Skin of body (tissue), 2 donors: Measurements from ENCODE around the gene SLC39A12. TPM values are rescaled to one million over a fixed set of nuclear protein-coding genes. Genes with fewer than 3 reads are reported as not detected.

ENCODE experiments used
- DNase-seq: peaks from one replicate; lab custom pipeline; 2025; lab: John Stamatoyannopoulos, UW
- total RNA-seq: library from RNA; depleted of rRNA; stranded (reverse); fragments of >200 nt; gene quantifications from one replicate; pipeline ENCODE4 v1.2.3, GENCODE V29; 2014

Gene SLC39A12
- total RNA-seq, 1 donor from 2014 or later: 0.10 TPM

DNA sequence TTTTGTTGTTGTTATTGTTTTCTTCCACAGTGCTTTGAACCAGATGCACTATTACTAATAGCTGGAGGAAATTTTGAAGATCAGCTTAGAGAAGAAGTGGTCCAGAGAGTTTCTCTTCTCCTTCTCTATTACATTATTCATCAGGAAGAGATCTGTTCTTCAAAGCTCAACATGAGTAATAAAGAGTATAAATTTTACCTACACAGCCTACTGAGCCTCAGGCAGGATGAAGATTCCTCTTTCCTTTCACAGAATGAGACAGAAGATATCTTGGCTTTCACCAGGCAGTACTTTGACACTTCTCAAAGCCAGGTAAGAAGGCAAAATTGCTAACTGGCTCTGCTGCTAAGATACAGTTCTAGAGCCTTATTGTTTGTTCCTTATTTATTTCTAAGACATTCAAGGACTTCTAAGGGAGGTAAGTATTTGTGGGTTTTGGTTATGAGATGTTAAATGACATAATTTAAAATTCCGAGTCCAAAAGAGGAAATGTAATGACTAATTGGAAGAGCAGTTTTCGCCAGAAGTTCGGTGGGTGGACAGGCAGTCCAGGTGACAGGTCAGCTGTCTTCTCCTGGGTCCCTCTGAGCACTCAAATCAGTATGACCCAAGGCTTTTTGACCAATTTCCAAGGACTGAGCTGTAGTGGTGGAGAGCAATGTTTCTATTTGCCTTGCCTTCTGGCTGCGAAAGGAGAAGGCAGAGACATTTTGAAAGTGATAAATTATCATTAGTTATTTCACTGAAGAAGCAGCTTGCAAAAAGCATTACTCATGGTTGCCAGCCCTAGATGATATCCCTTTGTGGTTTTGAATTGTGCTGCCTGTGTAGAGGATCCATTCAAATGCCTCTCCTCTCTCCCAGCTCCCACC lies 10.1 kb downstream of the SLC39A12 start:
- DNase-seq: no peak

DNA sequence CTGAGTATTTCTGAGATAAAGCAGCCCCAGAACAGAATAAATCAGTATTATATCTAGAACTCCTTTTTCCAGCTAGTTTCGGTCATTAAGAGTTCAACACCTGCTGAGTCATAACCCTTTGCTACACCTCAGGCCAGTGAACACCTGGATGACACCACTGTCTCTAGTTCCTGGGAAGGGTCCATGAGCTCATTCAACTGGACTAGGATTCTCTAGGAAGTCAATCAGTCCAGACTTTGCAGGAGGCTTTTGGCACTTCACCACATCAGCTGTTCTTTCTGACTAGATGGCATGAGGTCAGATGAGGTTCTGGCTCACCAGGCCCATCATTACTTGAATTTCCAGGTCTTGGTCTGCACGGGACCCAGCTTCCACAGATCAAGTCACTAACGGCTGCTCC lies 11.7 kb downstream of the SLC39A12 start:
- no peak for DNase-seq

DNA sequence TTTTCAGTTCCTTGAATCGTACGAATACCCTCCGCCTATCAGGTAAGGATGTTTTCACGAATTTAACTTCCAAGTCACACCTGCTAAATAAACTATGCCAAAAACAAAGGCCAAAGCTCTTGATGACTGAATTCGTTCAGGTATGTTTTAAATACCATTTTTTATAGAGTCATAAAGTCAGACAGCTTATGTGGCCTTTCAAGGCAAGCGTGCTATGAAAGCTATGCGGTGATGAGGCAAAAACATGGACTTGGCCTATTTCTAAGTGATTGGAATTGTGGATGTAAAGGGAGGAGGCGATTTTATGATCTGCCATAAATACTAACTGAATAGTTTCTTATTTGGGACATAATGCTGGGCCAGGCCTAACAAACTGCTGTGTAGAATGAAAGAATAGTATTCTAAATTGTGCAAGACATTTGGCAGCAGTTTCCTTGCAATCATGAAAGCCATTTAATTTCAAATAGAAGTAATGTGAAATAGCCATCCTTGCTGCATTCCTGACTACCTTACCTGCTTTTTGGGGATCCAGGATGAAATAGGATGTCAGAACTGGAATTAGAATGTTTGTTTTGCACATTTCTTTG lies 14.0 kb downstream of the SLC39A12 start:
- DNase-seq: no peak

DNA sequence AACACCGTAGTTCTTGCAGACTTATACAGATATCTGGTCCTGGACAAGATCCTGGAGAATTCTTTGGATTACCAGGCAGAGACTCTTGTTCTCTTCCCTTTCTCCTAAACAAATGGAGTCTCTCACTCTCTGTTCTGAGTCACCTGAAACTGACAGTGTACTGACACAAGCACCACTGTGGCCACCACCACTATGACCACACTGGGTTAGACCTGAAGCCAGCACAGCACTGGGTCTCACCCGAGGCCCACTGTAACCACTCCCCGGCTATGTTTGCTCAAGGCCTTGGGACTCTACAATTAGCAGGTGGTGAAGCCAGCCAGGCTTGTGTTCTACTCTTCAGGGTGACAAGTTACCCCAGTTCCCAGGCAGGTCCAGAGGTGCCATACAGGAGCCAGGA lies 22.8 kb downstream of the SLC39A12 start:
- no peak for DNase-seq

DNA sequence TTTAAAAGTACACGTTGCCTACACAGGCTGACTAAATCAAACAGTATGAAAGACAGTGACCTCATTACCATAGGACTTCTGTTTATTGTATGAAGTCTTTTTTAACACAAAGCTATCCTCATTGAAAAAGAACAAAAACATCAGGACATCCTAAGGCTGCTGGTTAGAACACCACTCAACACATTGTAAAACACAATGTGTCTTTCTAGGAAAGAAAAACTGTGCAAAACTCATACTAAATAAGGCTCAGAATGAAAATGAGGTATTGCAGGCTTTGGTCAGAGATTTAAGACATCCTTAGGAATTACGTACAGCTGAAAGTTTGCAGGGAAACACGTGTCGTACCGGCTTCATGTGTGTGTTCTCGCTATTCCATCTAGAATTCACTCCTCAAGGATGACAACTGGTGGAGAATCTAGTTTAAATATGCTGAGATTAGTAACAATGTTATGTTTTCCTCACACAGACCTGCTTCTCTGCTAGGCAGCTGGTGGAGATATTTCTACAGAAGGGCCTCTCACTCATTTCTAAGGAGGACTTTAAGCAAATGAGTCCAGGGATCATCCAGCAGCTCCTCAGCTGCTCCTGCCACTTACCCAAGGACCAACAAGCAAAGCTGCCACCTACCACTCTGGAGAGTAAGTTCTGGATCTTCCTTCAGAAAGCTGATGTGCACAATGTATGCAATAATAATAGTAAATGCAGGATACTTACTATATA lies 29.3 kb downstream of the SLC39A12 start:
- no peak for DNase-seq

DNA sequence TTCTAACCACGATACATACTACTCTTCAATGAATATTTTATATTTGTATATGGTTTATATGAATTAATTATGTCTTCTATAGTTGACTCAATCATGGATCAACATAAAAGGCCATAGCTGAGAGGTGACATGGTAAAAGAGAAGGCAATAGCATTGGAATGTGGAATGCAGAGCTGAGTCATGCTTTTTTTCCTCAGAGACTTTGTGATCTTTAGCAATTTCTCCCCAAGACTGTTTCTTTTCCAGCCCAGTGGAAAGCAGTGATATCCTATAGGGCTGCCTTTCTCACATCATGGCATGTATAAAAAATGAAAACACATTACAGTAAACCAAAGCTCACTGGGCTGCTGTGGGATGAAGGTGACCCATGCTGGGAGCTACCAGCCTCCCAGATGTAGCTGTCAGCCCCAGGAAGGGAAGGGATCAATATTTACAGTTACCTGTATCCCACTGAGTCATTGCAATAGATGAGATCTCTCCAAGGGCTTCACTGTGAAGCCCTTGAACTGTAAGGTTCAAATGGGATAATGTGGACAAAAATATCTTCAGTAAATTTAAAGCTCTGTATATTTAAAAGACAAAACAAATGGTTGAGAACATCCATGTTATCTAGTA lies 30.2 kb downstream of the SLC39A12 start:
- no peak for DNase-seq

DNA sequence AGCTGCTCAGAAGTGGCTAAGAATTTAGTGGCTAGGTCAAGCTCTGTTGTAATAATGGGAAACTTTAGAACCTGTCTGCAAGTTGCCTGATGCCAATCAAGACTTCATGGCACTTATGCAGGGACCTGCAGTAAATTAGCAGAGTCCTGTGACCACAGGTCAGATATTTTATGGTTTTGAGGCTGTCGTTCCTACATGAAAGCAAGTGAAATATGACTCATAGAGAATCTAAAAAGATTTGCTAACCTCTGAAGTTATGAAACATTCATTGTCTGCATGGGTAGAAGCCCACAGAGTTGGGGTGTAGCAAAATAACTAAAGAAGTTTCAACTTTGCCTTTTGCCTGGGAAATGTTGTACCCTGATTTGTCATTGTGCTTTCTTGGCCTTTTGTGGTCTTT lies 32.3 kb downstream of the SLC39A12 start:
- no peak for DNase-seq

DNA sequence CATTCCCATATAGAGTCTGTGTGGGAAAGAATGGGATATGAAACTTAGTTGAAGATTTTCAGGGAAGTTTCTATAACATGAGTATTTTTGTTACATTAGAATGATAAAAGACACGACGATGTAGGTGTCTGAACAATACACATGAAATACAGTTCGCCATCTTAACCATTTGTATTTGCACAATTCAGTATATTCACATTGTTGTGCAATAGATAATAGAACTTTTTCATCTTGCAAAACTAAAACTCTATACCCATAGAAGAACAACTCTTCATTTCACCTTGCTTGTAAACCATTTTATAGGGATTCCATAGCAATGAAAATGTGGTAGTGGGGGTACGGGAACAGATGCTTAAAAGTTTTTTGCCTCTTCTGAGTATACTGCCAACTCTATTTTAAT lies 32.8 kb downstream of the SLC39A12 start:
- DNase-seq: no peak

DNA sequence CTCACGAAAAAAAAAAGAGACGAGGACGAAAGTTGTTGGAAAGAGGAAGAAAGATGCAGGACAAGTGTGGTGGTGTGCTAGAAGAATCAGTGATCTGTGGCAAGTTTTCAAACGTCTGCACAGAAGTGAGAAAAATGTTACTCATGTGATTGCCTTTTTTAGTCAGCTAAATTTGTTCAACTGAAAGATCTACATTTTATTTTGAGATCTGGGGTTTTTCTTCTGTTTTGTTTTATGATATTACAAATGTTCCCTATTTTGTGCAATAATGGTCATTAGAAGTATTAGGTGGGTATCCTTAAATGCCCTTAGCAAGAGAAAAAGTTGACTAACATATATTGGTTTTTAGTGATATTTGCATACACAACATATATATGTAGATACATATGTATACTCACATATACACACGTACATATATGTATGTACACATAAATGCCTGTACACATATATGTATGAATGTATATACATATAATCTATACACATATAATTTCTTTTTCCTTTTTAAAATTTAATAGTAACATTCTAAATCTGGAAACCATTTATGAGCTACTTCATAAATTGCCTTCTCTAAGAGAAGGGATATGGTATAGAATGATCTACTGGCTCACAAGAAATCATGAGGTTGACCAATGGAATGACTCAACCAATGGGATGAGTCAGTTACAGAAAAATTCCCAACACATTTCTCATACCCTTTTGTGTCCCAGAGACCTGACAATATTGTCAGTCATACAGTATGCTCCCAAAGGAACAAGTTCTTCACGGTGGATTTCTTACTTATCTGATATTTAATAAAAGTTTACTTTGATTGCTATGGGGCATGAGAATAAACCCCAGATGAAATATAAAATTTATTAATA lies 38.4 kb downstream of the SLC39A12 start:
- no peak for DNase-seq

DNA sequence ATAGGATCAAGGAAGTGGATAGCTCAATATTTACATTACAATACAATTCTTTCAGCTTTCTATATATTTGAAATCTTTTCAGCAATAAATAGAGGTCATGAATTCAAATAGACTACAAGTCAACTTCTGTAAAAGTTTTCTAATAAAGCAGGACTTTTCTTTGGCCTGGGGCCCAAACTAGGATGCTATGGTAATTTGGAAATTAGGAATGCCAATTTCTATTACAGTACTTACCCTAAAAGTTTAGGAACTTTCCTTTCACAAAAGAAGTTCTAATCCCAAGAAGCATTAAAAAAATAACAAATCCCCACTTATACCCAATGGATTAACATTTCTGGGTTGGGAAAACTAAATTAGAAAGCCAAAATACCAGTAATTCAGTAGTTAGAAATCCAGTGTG lies 40.5 kb downstream of the SLC39A12 start:
- no peak for DNase-seq

DNA sequence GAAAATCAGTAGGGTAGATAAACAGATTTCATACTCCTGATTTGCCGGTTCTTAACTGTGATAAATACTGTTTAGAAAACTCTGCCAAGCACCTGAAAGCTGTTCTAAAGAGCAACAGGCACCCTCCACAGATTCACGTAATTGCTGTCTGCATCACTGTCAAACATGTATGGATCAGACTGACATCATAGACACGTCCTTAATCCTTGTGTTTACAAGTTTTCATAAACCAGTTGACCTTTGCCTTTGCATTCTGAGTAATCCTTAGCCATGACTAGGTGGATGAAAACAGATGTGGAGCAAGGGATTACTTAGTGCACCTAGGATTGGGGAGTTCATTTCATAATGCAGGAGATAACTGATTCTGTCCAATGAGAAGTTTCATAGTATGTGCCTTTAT lies 41.6 kb downstream of the SLC39A12 start:
- no peak for DNase-seq

DNA sequence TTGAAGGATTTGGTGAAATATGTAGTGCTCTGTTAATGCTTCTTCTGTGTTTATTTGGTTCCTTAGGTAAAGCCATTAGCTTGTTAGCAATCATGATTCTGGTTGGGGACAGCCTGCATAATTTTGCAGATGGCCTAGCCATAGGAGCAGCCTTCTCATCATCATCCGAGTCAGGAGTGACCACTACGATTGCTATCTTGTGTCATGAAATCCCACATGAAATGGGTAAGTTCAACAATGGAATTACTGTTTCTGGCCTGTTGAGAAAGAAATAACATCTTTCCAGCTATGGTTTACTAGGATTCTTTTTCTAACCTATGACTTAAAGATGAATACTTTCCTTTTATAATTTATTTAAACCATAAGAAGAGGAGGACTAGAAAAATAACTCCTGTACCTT lies 48.9 kb downstream of the SLC39A12 start:
- no peak for DNase-seq

DNA sequence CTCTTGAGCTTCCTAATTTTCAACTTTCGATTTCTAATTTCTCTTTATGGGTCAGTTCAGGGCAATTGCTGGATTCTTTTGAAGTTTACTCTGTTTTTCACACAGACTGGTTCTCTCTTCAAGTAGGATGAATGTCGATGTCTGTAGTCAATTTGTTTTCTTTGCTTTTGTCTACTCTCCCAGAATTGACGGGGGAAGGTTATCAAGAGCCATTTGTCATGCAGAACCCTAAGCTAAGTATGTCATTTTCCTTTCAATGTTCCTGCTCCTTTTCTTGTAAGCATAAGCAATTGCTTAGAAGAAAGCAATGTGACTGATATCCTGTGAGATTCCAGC lies 53.7 kb downstream of the SLC39A12 start:
- no peak for DNase-seq

DNA sequence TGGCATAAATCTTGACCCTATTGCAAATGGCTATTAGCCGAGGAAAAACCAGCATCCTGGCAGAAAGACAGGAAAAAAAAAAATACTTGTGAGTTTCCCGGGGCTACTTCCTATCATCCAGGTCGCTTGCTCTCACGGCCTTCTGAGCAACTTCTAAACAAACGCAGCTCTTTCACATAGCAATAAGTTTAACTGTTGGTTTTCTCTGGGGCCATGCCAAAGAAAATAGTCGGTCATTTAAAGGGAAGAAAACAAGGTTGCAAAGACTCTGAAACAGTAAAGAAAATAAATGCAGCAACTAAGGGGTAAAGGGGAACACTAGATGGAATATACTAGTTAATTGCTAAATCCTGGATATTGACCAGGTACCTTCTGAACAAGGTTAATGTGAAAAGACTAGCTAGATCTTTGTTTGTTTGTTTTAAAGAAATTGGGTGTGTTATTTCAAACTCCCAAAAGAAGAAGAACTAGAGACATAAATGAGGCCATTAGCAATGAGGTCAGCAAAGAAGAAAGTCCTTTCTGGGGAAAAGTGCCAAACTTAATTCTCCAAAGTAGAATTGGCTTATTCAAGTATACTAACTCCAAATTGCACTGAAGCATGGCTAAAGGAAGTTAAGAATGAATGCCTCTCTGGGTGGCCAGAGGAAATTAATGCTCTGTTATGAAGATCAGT lies 54.2 kb downstream of the SLC39A12 start:
- DNase-seq: peak; percentile 11

DNA sequence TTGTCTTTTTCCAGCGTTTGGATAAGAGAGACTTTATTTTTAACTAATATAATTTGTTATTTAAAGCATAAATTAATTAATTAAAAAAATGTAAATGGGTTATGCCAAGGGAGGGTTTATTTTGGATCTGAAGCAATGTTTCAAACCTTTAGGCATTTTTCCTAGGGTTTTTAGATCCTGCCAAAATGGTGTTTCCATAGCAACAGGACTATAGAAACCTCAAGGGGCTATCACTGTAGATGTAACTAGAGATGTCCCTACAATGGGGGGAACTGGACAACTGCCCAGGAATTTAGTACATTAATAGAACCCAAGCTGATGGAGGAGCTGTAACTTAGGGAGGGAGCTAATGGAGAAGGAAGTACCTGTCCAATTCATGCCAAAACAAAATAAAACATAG lies 57.3 kb downstream of the SLC39A12 start:
- no peak for DNase-seq

DNA sequence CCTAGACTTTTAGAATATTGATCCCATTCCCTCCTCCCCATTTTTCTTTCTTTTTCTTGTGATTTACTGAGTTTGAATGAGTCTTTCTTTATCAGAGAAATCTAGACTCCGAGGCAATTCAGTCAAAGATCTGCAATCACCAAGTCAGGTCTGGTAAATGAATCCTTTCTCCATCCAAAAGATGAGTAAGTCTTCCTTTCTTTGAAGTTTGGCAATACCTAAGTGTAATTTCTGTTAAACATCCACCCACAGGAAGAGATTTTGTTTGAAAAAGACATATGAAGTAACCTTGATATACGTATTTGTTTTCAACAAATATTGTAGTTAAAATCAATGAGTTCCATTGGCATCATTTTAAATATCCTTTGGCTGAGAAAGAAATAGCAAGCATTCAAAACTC lies 58.3 kb downstream of the SLC39A12 start:
- DNase-seq: no peak

DNA sequence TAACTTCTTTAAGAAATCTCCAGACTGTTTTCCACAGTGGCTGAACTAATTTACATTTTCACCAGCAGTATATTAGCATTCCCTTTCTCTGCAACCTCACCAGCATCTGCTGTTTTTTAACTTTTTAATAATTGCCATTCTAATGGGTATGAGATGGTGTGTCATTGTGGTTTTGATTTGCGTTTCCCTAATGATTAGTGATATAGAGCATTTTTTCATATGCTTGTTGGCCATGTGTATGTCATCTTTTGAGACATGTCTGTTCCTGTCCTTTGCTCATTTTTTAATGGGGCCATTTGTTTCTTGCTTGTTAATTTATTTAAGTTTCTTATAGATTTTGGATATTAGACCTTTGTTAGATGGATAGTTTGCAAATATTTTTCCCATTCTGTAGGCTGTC lies 68.8 kb downstream of the SLC39A12 start:
- no peak for DNase-seq

DNA sequence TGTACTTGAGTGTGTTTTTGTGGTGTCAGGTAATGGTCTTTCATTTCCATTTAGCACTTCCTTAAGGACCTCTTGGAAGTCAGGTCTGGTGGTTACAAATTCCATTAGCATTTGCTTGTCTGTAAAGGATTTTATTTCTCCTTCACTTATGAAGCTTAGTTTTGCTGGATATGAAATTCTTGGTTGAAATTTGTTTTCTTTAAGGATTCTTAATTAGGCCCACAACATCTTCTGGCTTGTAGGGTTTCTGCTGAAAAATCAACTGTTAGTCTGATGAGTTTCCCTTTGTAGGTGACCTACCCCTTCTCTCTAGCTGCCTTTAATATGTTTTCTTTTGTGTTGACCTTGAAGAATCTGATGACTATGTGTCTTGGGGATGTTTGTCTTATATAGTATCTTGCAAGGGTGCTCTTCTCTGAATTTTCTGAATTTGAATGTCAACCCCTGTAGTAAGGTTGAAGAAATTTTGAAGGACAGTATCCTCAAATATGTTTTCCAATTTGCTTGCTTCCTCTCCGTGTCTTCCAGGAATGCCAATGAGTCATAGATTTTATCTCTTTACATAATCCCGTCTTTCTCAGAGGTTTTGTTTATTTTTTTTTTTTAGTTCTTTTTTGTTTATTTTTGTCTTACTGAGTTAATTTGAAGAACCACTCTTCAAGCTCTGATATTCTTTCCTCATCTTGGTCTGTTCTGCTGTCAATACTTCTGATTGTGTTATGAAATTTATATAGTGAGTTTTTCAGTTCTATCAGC lies 70.2 kb downstream of the SLC39A12 start:
- DNase-seq: no peak

DNA sequence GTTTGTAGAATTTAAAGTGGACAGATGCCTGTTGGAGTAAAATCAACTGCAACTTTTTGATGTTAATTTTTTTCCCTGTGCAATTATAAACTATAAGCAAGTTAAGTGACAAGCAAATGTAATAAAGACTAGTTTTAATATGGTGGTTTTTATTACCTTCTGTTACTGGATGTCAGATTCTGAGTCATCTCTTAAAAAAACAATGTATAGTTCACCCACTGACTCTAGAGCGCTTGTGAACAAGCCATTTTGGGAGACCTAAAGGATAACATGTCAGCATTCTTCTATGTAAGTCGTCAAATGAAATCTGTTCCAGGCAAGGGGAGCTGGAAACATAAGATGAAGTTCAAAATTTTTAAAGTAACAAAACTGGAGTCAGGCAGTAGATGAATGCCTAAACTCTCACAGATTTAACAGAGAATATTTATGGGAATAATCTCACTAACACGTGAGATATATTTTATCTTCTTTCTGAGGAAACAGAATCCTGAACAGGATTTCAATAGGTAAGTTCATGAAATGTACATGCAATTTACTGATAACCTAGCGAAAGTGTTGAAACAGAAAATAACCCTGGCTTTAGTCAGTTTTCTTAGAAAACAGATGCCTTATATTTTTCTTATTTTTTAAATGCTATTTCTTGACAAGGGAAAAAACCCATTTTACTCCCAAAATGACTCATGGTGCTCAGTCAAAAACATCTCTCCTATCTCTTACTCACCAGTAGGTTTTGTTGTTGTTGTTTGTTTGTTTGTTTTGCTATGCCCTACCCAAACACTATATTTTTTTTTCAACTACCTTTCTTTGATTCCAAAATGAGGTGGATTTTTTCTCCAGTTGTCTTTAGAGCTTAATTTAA lies 91.7 kb downstream of the SLC39A12 start:
- DNase-seq: no peak
